Motor neuron (in vitro differentiated cells): Measurements from ENCODE around the gene HSF4. TPM values are rescaled to one million over a fixed set of nuclear protein-coding genes. Genes with fewer than 3 reads are reported as not detected.

Experiments
- ATAC-seq, 8 experiments: fragments of 200-7000 bp; cut with Tn5 transposase; replicated peaks in 6 of 8; 2 replicates each; pipeline ENCODE4 v1.8.0; 2021; ENCODE audit warnings: mild to moderate bottlenecking in 8 of 8, moderate library complexity in 8 of 8
- H3K27ac ChIP-seq, 2 donors: fragments of 250-450 bp; sonication (Bioruptor Pico); 2 replicates each; pipeline ENCODE4 v1.9.0; 2021; ENCODE audit warnings: antibody characterized with exemption in 2 of 2, mild to moderate bottlenecking in 2 of 2, moderate library complexity in 1 of 2
- H3K4me1 ChIP-seq, 2 donors: fragments of 250-450 bp; sonication (Bioruptor Pico); replicated peaks in 1 of 2; 2 replicates each; pipeline ENCODE4 v1.6.1; 2021; ENCODE audit warnings: antibody characterized with exemption in 2 of 2, mild to moderate bottlenecking in 2 of 2, moderate library complexity in 1 of 2
- H3K4me3 ChIP-seq, 5 donors: fragments of 250-450 bp; sonication (Bioruptor Pico); 2 replicates each; pipeline ENCODE4 v1.9.0; 2021; ENCODE audit warnings: antibody characterized with exemption in 5 of 5, mild to moderate bottlenecking in 5 of 5, moderate library complexity in 4 of 5
- WGBS, 10 experiments: fragments of 450-650 bp; shearing (Covaris generic); methylation state at CpG; one replicate each; pipeline ENCODE4 v1.0.0; 2022; 5-methylcytosine and 5-hydroxymethylcytosine counted together
- in situ Hi-C, 9 experiments: fragments of 400-800 bp; cut with MboI; loops; one replicate each; pipeline ENCODE4 v1.15.0; 2021; ENCODE audit warnings: low sequenced_read_pairs in 9 of 9, low pct_unique_long_range_greater_than_20kb in 2 of 9; ENCODE audit not compliant: unreplicated experiment in 9 of 9
- total RNA-seq, 8 experiments: library from RNA; unstranded; fragments of 300-600 nt; gene quantifications; 2 replicates each; pipeline versions ENCODE4 v1.2.3 to v1.2.4, GENCODE V29; 2022

Gene HSF4
- total RNA-seq, 8 experiments from 2014 or later: 4.6 to 33.1 (median 18.4) TPM

DNA sequence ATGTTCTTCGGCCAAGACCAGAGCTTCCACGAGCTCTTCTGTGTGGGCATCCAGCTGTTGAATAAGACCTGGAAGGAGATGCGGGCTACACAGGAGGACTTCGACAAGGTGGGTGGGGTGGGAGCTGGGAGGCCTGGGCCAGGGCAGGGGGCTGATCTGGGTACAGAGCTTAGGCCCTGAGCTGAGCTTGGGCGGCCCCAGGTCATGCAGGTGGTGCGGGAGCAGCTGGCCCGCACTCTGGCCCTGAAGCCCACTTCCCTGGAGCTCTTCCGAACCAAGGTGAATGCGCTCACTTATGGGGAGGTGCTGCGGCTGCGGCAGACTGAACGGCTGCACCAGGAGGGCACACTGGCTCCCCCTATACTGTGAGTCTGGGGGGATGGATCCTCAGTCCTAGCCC lies 37.9 kb downstream of the HSF4 start:
- in situ Hi-C loops: no loop called here
- Histone ChIP-seq H3K4me1 (no peaks in the 10 kb centered on the region), H3K4me3 (no peak overlapping the region), H3K27ac (no peak overlapping the region)
- WGBS, 10 experiments: 80 to 100% (median 90%) methylated on average over 1 to 2 of the region's 12 CpGs; no CpG with 5 or more reads in 6 of the 10 experiments
- ATAC-seq: no peak

DNA sequence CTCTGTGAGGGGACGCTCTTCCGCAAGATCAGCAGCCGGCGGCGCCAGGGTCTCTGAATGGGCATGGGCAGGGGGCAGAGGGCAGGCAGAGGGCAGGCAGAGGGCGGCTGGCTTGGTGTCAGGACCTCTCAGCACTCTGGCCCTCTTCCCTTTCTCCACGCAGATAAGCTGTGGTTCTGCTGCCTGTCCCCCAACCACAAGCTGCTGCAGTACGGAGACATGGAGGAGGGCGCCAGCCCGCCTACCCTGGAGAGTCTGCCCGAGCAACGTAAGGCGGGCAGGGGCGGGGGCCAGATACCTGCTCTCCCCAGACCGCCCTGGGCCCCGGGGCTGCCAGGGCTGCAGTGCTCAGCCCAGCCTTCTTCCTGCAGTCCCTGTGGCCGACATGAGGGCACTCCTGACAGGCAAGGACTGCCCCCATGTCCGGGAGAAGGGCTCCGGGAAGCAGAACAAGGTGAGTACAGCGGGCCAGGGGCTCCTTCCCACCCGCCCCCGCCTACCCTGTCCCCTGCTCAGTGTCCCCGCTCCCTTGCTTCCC lies 38.5 kb downstream of the HSF4 start:
- H3K4me3 ChIP-seq: no peak overlapping the region
- ATAC-seq: no peak
- in situ Hi-C loops: no loop called here
- no peak overlapping the region for H3K27ac ChIP-seq
- no peaks in the 10 kb centered on the region for H3K4me1 ChIP-seq
- WGBS, 10 experiments: 93 to 95% (median 93%) methylated on average over 3 to 6 of the region's 23 CpGs; no CpG with 5 or more reads in 7 of the 10 experiments

DNA sequence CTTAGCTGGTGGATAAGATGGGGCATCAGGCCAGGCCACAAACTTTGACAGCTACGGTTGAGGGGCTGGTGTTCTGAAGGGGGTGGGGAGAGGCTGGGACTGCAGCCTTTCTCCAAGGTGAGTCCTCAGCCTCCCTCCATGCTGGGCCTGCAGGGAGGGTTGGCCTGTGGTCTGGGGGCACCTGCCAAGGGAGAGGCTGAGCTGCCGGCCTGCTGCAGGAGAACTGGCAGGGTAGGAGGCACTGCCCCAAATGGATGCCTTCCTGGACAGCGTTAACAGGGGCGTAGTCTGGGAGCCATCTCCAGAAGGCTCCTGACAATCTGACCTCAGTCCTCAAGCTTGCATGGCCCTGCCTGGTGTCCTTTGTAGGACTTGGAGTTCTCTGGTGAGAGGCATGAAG lies 39.5 kb downstream of the HSF4 start:
- H3K4me1 ChIP-seq: no peaks in the 10 kb centered on the region
- WGBS, 10 experiments: 83 to 100% (median 100%) methylated on average over 1 to 2 of the region's 4 CpGs; no CpG with 5 or more reads in 7 of the 10 experiments
- H3K27ac ChIP-seq: no peak overlapping the region
- ATAC-seq: peak in 1 of 8 experiments; percentile 3
- in situ Hi-C loops: no loop called here
- no peak overlapping the region for H3K4me3 ChIP-seq

DNA sequence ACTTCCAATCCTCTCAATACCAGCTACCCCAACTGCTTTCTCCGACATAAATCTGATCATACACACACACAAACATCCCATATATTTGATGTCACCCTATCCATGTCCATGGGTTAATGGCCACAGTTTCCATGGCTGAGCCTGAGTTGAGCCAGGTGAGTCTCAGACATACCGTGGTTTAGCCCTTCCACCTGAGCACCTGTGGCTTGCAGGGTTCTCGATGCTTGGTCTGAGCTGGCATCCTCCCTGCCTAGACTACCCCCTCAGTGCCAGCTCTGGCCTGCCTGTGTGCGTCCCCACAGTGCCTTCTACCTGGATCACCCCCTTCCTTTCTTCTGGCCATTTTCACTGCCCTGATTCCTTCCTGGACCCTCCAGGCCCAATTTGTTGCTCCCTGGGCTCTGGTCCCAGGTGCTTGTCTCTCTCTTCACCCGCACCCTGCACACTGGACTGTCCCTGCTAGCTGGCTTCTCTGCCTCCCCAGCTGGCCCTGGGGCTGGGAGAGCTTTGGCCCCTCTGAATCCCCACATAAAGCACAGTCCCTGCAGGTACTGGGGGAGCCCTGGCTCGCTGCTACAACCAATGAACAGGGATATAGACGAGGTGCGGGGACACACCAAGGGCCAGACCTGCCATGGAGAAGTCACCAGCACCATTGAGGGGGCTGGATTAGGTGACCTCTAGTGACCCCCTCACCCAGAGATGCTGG lies 41.7 kb downstream of the HSF4 start:
- in situ Hi-C loops: no loop called here
- Histone ChIP-seq H3K4me3 (no peak overlapping the region), H3K27ac (no peak overlapping the region), H3K4me1 (no peaks in the 10 kb centered on the region)
- ATAC-seq: no peak
- 67 to 100% (median 97%) methylated on average over 1 to 5 of the region's 8 CpGs; no CpG with 5 or more reads in 2 of the 10 experiments for WGBS, 10 experiments

DNA sequence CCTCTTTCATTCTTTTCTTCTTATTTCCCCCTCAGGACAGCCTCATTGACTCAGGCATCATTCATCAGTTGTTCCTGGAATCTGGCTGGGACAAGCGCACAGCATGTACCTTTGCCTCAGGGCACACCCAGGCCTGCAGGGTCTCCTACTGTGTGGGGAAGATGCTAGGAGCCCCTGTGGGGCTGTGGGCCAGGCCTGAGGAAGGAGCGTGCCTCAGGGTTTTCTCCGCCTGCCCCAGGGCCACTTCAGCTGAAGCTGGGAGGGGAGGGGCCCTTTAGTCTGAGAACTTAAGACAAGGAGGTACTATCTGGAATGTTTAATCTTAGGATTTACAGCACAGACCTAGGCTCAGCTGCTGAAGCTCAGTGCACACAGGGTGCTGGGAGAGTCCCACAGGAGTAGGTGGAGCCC lies 42.3 kb downstream of the HSF4 start:
- Histone ChIP-seq H3K4me3 (no peak overlapping the region), H3K27ac (no peak overlapping the region), H3K4me1 (no peaks in the 10 kb centered on the region)
- WGBS, 10 experiments: 100% methylated on average over 1 of the region's 3 CpGs; no CpG with 5 or more reads in 7 of the 10 experiments
- in situ Hi-C loops: no loop called here
- ATAC-seq: peak in 4 of 8 experiments; percentile 1 to 34 (median 24)

DNA sequence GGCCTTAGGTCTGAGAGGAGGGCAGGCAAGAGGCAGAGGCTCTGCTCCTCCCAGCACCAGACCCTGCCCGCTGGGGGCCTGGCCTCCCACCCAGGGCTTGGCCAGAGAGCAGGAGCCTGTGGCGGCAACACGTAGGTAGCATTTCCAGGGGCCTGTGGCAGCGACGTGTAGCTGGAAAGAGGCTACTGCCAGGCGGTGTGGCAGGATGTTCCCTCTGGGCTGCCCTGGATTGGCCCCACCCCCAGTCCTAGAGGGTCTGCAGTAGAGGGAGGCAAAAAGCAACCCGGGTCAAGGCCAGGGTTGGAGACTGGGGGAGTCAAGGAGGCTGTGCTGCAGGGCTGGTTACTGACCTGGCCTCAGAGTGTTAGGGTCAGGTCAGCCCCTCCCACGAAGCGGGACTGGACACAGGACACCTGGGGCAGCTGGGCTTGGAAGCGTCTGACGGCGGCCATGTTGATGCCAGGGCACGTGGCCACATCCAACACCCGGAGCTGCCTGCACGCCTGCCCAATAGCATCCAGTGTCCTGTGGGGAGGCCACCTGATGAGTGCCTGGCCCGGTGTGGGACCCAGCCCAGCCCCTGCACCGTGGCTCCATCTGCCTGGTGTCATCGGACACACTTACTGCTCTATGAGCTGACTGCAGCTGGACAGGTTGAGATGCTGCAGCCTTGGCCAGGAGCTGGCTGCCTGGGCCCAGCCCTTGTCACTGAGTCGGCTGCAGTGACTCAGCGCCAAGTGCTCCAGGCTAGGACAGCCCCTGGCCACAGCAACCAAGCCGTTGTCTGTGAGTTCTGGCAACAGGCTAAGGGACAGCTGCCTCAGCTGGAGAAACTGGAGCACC lies 42.9 kb downstream of the HSF4 start:
- peak in 7 of 8 experiments; percentile 2 to 81 (median 18) for ATAC-seq
- H3K27ac ChIP-seq: no peak overlapping the region
- H3K4me1 ChIP-seq: no peaks in the 10 kb centered on the region
- in situ Hi-C loops: no loop called here
- 80 to 89% (median 80%) methylated on average over 1 to 10 of the region's 21 CpGs; no CpG with 5 or more reads in 7 of the 10 experiments for WGBS, 10 experiments
- H3K4me3 ChIP-seq: no peak overlapping the region

DNA sequence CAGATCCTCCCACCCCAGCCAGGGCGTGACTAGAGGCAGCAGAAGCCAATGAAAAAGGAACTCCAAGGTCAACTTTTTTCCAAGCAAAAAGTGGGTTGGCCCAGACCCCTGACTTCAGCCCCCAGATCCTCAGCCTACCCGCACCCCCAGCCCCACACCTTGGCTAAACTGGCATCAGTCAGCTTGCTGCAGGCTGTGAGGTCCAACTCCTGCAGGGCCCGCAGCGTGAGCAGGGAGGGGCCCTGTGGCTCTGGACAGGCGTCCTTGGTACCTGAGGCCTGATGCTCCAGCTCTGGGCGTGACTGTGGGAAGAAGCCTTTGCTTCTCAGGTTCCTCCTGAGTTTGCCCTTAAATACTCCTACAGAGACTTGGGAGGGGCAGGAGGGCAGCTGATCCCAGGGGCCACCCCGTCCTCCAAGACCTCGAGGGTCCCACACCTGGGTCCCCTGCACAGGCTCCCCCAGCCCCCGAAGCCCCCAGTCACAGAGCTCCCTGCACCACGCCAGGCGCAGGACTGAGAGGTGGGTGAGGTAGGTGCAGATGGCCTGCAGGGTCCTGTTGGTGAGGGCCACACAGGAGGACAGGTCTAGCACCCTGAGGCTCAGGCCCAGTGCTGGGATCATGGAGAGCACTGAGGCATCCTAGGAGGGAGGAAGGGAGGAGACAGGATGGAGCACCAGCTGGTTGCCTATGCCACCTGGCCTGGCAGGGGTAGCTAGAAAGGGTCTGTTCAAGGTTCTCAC lies 43.8 kb downstream of the HSF4 start:
- in situ Hi-C loops: no loop called here
- no peak for ATAC-seq
- Histone ChIP-seq H3K27ac (no peak overlapping the region), H3K4me3 (no peak overlapping the region), H3K4me1 (no peaks in the 10 kb centered on the region)
- 93% methylated on average over 2 of the region's 11 CpGs; no CpG with 5 or more reads in 9 of the 10 experiments for WGBS, 10 experiments

DNA sequence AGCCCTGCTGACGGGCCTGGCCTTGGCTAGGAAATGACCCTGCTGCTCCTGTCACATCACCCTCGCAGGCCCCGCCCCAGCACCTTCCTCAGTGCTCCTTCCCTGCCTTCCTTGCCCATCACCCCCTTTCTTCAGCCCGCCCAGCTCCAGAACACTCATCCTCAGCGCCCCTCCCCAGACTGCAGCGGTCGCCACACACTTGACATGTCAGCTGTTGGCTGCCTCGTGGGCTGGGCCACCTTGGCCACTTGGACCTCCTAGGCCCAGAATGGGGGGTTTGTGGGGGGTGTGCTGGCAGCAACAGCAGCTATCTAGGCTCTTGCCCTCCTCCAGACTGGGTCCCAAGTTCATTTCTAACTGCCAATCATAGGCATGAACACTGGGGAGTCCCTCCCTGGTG lies 45.0 kb downstream of the HSF4 start:
- 67 to 80% methylated on average over 1 of the region's 8 CpGs; no CpG with 5 or more reads in 8 of the 10 experiments for WGBS, 10 experiments
- ATAC-seq: no peak
- in situ Hi-C loops: no loop called here
- no peak overlapping the region for H3K27ac ChIP-seq
- H3K4me3 ChIP-seq: no peak overlapping the region
- H3K4me1 ChIP-seq: no peaks in the 10 kb centered on the region

DNA sequence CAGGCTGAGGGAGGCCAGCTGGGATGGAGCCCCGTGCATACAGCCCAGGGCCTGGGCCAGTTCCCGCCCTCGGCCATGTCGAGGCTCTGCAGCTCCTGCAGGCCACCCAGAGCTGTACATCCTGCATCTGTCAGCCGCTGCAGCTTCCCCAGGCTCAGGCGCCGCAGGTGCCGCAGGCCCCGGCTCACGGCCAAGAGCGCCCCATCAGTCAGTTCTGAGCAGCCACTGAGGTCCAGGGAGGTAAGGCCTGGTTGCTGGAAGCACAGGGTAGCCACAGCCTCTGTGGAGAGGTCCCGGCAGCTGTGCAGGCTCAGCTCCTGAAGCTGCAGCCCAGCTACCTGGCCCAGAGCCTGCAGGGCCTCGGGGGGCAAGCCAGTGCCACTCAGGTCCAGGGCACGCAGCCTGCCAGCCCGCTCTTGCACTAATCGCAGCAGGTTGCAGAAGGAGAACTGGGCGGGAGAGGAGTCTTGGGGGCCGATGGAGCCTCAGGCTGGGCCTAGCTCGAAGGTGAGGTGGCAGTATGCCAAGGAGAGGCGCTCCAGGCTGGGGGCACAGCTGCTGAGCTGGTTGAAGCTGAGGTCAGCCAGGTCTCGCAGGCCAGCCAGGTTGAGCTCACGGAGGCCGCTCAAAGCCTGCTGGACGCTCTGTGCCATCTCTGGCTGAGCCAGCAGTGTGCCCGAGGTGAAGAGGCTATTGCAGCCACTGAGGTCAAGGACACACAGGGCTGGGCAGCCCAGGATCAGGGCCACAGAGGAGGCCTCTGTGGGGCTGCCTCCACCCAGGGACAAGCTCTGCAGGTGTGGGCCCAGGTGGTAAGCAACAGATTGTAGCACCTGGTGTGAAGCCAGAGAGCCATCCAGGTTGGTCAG lies 45.8 kb downstream of the HSF4 start:
- Histone ChIP-seq H3K4me1 (no peaks in the 10 kb centered on the region), H3K27ac (no peak overlapping the region), H3K4me3 (no peak overlapping the region)
- in situ Hi-C loops: no loop called here
- WGBS, 10 experiments: 70 to 94% (median 80%) methylated on average over 2 to 6 of the region's 25 CpGs; no CpG with 5 or more reads in 7 of the 10 experiments
- peak in 2 of 8 experiments; percentile 1 to 6 for ATAC-seq

DNA sequence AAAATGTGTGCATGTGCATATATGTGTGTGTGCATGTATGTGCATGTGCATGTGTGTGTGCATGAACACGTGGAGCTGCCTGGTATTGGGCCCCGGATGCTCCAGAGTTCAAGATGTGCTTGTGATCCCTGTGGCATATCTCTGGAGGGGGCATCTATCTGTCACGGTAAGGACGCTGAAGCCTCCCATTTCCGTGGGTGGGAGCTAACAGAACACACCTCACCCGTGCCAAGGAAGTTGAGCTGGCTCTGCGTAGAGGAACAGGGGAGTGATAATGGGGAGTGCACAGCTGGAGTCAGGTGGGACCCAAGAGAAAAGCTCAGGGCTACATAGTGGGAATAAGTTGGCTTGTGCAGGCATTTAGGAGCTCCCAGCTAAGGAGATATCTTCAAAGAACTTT lies 47.1 kb downstream of the HSF4 start:
- in situ Hi-C loops: no loop called here
- Histone ChIP-seq H3K27ac (no peak overlapping the region), H3K4me1 (no peaks in the 10 kb centered on the region), H3K4me3 (no peak overlapping the region)
- peak in 1 of 8 experiments; percentile 13 for ATAC-seq
- 57 to 90% (median 79%) methylated on average over 1 to 5 of the region's 7 CpGs; no CpG with 5 or more reads in 6 of the 10 experiments for WGBS, 10 experiments

DNA sequence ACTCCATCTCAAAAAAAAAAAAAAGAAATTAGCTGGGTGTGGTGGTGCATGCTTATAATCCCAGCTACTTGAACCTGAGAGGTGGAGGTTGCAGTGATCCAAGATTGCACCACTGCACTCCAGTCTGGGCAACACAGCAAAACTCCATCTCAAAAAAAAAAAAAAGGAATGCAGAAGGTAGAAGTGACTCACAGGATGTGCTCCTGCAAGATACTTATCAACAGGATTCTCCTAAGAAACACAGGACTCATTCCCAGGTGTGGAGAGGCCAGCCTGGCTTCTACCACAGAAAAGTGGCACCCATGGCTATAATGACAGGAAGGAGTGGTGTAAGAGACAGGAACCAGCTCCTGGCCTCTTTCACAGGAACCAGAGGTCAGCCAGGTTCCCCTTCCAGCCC lies 48.2 kb downstream of the HSF4 start:
- in situ Hi-C loops: no loop called here
- Histone ChIP-seq H3K4me1 (no peaks in the 10 kb centered on the region), H3K4me3 (no peak overlapping the region), H3K27ac (no peak overlapping the region)
- ATAC-seq: no peak
